ENCODE data around the gene ZYX. TPM values are rescaled to one million over a fixed set of nuclear protein-coding genes. Genes with fewer than 3 reads are reported as not detected.

The ZYX gene
- total RNA-seq, 1 donor from 2014 or later, result 13.9 TPM

GRCh38 chr7:143362131-143363015 is 18.8 kb upstream of the ZYX start, which contains the start of gene FAM131B:
Gene FAM131B (minus strand): TSS chr7:143362713. CDS start chr7:143362603, 110 bp downstream.
- no peak for DNase-seq (ENCODE audit: low read depth in 2 of 2)

GRCh38 chr7:143363016-143363937 is 17.9 kb upstream of the ZYX start:
- DNase-seq (ENCODE audit: low read depth in 2 of 2), result no peak

- no peak for DNase-seq (ENCODE audit: low read depth in 2 of 2)
Observed at GRCh38 chr7:143367972-143368371, 13.2 kb upstream of the ZYX start.

- no peak for DNase-seq (ENCODE audit: low read depth in 2 of 2)
Observed at GRCh38 chr7:143368387-143368786, 12.8 kb upstream of the ZYX start.

GRCh38 chr7:143369678-143370651 is 11.2 kb upstream of the ZYX start:
- no peak for DNase-seq (ENCODE audit: low read depth in 2 of 2)

- peak; percentile 35 to 64 for DNase-seq (ENCODE audit: low read depth in 2 of 2)
Observed at GRCh38 chr7:143372070-143372469, 9.1 kb upstream of the ZYX start.

- DNase-seq (ENCODE audit: low read depth in 2 of 2), result no peak
Observed at GRCh38 chr7:143373255-143373794, 7.8 kb upstream of the ZYX start.

- DNase-seq (ENCODE audit: low read depth in 2 of 2), result no peak
Observed at GRCh38 chr7:143374561-143374960, 6.6 kb upstream of the ZYX start.

- DNase-seq (ENCODE audit: low read depth in 2 of 2), result peak in 1 of 2 donors; percentile 35
Observed at GRCh38 chr7:143375298-143376034, 5.7 kb upstream of the ZYX start.

GRCh38 chr7:143376396-143376795 is 4.7 kb upstream of the ZYX start:
- no peak for DNase-seq (ENCODE audit: low read depth in 2 of 2)

- no peak for DNase-seq (ENCODE audit: low read depth in 2 of 2)
Observed at GRCh38 chr7:143379611-143380259, 1.4 kb upstream of the ZYX start.

- DNase-seq (ENCODE audit: low read depth in 2 of 2), result peak; percentile 86 to 89
Observed at GRCh38 chr7:143380260-143380645, 892 bp upstream of the ZYX start.

- DNase-seq (ENCODE audit: low read depth in 2 of 2), result peak; percentile 80 to 84
Observed at GRCh38 chr7:143381427-143382125, 431 bp downstream of the ZYX start.

GRCh38 chr7:143382126-143382790 is 1.1 kb downstream of the ZYX start:
- no peak for DNase-seq (ENCODE audit: low read depth in 2 of 2)

- no peak for DNase-seq (ENCODE audit: low read depth in 2 of 2)
Observed at GRCh38 chr7:143382791-143383641, 1.9 kb downstream of the ZYX start.

GRCh38 chr7:143383642-143383957 is 2.5 kb downstream of the ZYX start:
- DNase-seq (ENCODE audit: low read depth in 2 of 2), result no peak

GRCh38 chr7:143384148-143384547 is 3.0 kb downstream of the ZYX start:
- DNase-seq (ENCODE audit: low read depth in 2 of 2), result peak in 1 of 2 donors; percentile 65
